IPS-20b (cell line): ENCODE results near the gene MAP1S.
"Not testable (repeated sequence)": the region's sequence is repeated elsewhere in the genome, so short reads cannot be mapped to it uniquely, and the experiment has no call there.

Experiments used
- H3K27ac ChIP-seq: one replicate; pipeline ENCODE4 v1.5.1; 2013; ENCODE audit warnings: low read length
- H3K27me3 ChIP-seq: 2 replicates; pipeline ENCODE4 v1.6.1; 2013; ENCODE audit warnings: mild to moderate bottlenecking, low read length, inconsistent platforms; ENCODE audit not compliant: insufficient read depth
- H3K36me3 ChIP-seq: 2 replicates; pipeline ENCODE4 v1.6.1; 2013; ENCODE audit warnings: low read depth, mild to moderate bottlenecking, inconsistent platforms, low read length, moderate library complexity; ENCODE audit not compliant: insufficient read depth
- H3K4me1 ChIP-seq: 2 replicates; pipeline ENCODE4 v1.6.1; 2013; ENCODE audit warnings: mild to moderate bottlenecking, control low read depth, inconsistent platforms, low read length, moderate library complexity; ENCODE audit not compliant: insufficient read depth
- H3K4me3 ChIP-seq: 2 replicates; pipeline ENCODE4 v1.5.1; 2013; ENCODE audit warnings: mild to moderate bottlenecking, low read length, inconsistent platforms
- H3K9ac ChIP-seq: 2 replicates; pipeline ENCODE4 v1.6.1; 2013; ENCODE audit warnings: low read depth, mild to moderate bottlenecking, inconsistent platforms, low read length, moderate library complexity
- H3K9me3 ChIP-seq: 2 replicates; pipeline ENCODE4 v1.6.1; 2013; ENCODE audit warnings: mild to moderate bottlenecking, low read depth, low read length, inconsistent platforms; ENCODE audit not compliant: insufficient read depth

Gene MAP1S

DNA sequence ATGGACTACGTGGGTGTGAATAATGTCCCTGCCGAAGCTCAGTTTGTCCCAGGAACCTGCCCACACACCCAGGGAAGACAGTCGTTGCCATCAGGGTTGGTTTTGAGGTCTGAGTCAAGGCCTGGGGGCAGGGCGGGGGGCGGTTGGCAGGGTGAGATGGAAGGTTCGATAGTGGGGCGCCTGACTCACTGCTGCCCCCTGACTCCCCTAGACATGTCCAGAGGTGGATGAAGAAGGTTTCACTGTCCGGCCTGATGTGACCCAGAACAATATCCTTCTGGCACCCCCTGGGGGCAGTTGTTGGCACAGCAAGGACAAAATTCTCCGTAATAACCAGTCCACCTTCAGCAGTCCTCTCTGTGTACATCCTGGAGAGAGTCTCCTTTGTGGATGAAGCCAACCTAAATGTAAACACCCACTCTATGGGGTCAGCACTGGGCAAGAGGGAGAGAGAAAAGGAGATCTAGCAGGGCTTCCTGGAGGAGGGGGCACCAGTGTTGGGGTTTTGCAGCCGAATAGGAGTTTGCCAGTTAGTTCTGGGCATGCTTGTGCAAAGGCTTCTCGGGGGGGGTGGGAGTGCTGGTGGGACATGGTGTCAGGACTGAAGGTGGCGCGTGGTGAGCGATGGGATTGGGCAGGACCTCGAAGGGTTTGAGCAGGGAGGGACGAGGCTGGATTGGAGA lies 56.1 kb downstream of the MAP1S start:
- Histone ChIP-seq H3K4me3 (no peak overlapping the region), H3K9me3 (no peaks in the 10 kb centered on the region), H3K9ac (no peak overlapping the region), H3K4me1 (peaks cover 2% of the 10 kb centered on the region; the same call in 1 of the 2 replicates), H3K27me3 (no peaks in the 10 kb centered on the region), H3K27ac (no peak overlapping the region), H3K36me3 (no peaks in the 10 kb centered on the region)

DNA sequence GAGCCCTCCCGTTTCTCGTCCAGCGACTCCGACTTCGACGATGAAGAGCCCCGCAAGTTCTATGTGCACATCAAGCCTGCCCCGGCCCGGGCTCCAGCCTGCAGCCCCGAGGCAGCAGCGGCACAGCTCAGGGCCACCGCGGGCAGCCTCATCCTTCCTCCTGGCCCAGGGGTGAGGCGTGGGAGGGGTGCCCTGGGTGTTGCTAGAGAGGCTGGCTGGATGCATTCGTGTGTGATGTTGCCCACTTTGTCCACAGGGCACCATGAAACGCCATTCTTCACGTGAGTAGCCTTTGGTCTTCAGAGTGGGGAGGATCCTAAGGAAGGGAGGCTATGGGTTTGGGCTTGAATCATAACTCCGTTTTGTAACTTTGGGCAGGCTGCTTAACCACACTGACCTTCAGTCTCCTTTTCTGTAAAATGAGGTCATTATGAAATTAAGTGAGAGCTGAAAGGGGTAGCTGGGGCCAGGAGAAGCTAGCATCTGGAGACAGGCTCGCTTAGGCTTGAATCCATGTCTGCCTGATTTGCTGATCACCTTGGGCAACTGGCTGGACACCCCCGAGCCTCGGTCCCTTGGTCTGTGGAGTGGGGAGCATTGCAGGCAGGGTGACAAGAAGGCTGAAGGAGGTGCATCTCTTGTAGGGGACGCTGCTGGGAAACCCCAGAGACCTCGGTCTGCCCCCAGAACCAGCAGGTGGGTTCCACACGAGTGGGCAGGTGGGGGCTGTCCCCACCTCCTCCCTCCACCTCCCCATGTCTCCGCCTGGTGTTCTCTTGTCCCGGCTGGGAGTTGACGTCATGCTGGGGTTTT lies 56.9 kb downstream of the MAP1S start:
- Histone ChIP-seq H3K36me3 (no peaks in the 10 kb centered on the region), H3K9ac (no peak overlapping the region), H3K4me1 (peaks cover 2% of the 10 kb centered on the region; the same call in 1 of the 2 replicates), H3K4me3 (no peak overlapping the region), H3K27me3 (no peaks in the 10 kb centered on the region), H3K9me3 (no peaks in the 10 kb centered on the region), H3K27ac (no peak overlapping the region)

DNA sequence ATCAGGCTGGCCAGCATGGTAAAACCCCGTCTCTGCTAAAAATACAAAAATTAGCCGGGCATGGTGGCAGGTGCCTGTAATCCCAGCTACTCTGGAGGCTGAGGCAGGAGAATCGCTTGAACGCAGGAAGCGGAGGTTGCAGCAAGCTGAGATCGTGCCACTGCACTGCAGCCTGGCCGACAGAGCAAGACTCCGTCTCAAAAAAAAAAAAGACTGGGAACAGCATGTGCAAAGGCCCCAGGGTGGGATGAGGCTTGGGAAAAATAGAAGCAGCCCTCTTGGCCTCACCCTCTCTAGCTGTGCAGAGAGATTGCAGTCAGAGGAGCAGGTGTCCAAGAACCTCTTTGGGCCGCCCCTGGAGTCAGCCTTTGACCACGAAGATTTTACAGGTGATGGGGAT lies 58.6 kb downstream of the MAP1S start:
- not testable (repeated sequence) for H3K4me3 ChIP-seq, H3K27ac ChIP-seq, H3K27me3 ChIP-seq, H3K4me1 ChIP-seq, H3K36me3 ChIP-seq, H3K9me3 ChIP-seq, H3K9ac ChIP-seq

DNA sequence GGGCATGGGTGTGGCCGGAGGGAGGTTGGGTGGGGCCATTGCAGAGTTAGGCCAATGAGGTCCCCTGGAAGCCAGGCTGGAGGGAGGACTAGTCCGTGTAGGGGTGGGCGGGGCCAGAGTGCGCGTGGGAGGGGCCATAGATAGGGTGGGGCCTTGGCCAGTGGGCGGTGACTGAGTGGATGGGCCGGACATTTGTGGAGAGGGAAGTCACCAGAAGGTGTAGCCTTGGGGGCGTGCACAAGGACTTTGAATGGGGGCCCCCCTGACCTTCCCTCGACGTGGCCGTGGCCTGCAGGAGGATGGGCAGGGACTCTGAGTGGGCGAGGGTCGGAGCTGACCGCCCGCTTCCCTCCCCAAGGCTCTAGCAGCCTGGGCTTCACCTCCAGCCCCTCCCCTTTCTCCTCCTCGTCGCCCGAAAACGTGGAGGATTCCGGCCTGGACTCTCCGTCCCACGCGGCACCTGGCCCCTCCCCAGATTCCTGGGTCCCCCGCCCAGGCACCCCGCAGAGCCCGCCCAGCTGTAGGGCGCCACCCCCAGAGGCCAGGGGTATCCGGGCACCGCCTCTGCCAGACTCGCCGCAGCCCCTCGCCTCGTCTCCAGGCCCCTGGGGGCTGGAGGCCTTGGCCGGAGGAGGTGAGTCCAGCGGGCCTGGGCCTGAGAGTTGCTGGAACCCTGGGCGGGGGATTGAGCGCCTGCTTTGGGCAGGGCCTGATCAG lies 59.1 kb downstream of the MAP1S start:
- H3K27ac ChIP-seq: no peak overlapping the region
- no peaks in the 10 kb centered on the region for H3K9me3 ChIP-seq
- H3K36me3 ChIP-seq: no peaks in the 10 kb centered on the region
- H3K9ac ChIP-seq: no peak overlapping the region; the same call in 1 of the 2 replicates
- peak overlapping the region; percentile 76 for H3K4me3 ChIP-seq
- H3K27me3 ChIP-seq: no peaks in the 10 kb centered on the region
- peaks cover 2% of the 10 kb centered on the region; the same call in 1 of the 2 replicates for H3K4me1 ChIP-seq

DNA sequence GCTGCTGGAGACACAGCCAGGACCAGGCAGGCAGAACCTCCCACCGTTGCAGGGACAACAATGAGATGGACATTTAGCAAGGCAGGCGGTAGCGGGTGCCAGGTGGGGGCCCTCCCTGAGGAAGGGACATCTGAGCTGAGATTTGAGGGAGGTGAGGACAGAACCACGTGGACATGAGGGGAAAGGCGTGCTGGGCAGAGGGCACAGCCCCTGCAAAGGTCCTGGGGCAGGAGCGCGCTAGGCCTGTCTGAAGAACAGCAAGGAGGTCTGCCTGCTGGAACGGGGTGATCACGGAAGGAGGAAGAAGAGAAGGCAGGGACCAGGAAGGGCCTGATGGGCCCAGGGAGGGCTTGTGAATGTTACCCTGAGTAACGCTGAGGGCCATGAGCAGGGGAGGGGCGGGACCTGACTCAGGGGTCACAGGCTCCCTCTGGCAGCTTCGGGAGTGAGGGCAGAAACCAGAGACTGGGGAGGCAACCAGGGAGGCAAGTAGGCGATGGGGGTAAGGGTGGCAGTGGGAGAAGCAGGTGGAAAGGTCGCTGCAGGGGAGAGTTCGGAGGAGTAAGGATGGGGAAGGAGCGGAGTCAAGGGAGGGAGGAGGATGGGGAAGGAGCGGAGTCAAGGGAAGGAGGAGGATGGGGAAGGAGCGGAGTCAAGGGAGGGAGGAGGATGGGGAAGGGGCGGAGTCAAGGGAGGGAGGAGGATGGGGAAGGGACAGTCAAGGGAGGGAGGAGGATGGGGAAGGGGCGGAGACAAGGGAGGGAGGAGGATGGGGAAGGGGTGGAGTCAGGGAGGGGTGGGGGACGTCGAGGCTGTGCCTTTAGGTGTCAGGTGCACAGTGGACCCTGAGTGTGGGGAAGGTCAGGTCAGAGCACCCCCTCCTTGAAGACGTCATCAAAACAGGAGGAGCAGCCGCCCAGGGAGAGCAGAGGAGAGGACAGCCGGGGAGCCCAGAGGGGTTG lies 60.0 kb downstream of the MAP1S start:
- no peak overlapping the region for H3K27ac ChIP-seq
- H3K9me3 ChIP-seq: no peaks in the 10 kb centered on the region
- no peaks in the 10 kb centered on the region for H3K36me3 ChIP-seq
- peaks cover 2% of the 10 kb centered on the region; the same call in 1 of the 2 replicates for H3K4me1 ChIP-seq
- H3K4me3 ChIP-seq: peak overlapping the region; percentile 76
- H3K9ac ChIP-seq: no peak overlapping the region; the same call in 1 of the 2 replicates
- H3K27me3 ChIP-seq: no peaks in the 10 kb centered on the region

DNA sequence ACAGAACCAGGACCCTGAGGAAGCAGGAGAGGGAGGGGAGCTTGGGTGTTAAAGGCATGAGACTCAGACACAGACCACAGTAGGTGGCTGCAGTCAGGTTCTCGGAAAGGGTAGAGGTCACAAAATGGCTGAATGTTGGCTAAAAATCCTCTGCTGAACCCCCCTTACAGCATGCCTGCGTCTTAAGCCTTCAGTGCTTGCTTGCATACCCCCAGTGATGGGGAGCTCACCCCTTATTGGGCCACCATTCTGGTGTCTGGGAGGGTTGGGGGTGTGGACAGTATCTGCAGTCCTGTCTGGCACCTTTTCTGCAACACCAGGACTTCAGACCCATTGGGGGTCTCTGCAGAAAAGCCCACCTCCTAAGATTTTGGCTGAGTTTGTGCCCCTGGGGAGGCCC lies 61.5 kb downstream of the MAP1S start:
- Histone ChIP-seq H3K27ac (no peak overlapping the region), H3K9ac (no peak overlapping the region), H3K4me3 (no peak overlapping the region), H3K27me3 (no peaks in the 10 kb centered on the region), H3K36me3 (no peaks in the 10 kb centered on the region), H3K4me1 (peaks cover 2% of the 10 kb centered on the region; the same call in 1 of the 2 replicates), H3K9me3 (no peaks in the 10 kb centered on the region)

DNA sequence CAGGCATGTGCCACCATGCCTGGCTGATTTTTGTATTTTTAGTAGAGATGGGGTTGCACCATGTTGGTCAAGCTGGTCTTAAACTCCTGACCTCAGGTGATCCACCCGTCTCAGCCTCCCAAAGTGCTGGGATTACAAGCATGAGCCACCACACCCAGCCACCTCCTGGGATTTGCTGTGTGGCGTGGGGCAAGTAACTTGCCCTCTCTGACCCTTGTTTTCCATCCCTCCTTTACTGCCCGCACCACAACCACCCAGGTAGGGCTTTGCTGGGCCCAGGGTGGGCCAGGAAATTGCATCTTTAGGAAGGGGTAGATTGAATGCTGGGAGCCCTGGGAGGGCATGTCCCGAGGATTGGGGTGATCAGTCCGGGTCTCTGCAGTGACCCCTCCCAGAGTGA lies 64.4 kb downstream of the MAP1S start:
- not testable (repeated sequence) for H3K27ac ChIP-seq, H3K9ac ChIP-seq, H3K9me3 ChIP-seq, H3K4me3 ChIP-seq, H3K27me3 ChIP-seq, H3K4me1 ChIP-seq, H3K36me3 ChIP-seq
